SK-N-SH (cell line): Measurements from ENCODE around the gene SLC36A3. TPM values are rescaled to one million over a fixed set of nuclear protein-coding genes. Genes with fewer than 3 reads are reported as not detected.

ENCODE experiments used
- CTCF ChIA-PET: fragments of 300-600, 350-600 bp; formaldehyde crosslinking; extraction: SDS; loops from one replicate; lab custom pipeline; 2021; lab: Yijun Ruan, JAX
- POLR2A ChIA-PET: fragments of 350-600 bp; sonication (Branson Sonifier 250); formaldehyde crosslinking; extraction: SDS; loops from one replicate; lab custom pipeline; 2020; ENCODE audit warnings: antibody characterized with exemption, inconsistent platforms; lab: Yijun Ruan, JAX
- DNase-seq: peaks from one replicate; pipeline ENCODE4 v3.0.0; 2012
- H2AFZ ChIP-seq: fragments of 200-600 bp; sonication (generic); 2 replicates; pipeline ENCODE4 v1.8.1; 2016; ENCODE audit warnings: antibody characterized with exemption, mild to moderate bottlenecking, low read depth
- H3F3A ChIP-seq: fragments of 200-600 bp; sonication (generic); replicated peaks from 2 replicates; pipeline ENCODE3; 2016; ENCODE audit warnings: antibody characterized with exemption, mild to moderate bottlenecking; ENCODE audit not compliant: insufficient read depth
- H3K27ac ChIP-seq, 2 experiments: fragments of 200-500 bp in 1 of 2; fragments of 200-600 bp in 1 of 2; sonication (Bioruptor generic) in 1 of 2; sonication (generic), shearing (Covaris generic) in 1 of 2; 2 replicates each; pipeline versions ENCODE4 v1.5.1 to v1.6.1; 2014 to 2016; ENCODE audit warnings: low read depth in 2 of 2, inconsistent platforms in 1 of 2, low read length in 1 of 2, mild to moderate bottlenecking in 1 of 2, mixed read lengths in 1 of 2
- H3K27me3 ChIP-seq: fragments of 200-600 bp; sonication (generic), shearing (Covaris generic); 2 replicates; pipeline ENCODE4 v1.6.1; 2016; ENCODE audit warnings: mixed run types; ENCODE audit not compliant: insufficient read depth
- H3K36me3 ChIP-seq, 2 experiments: fragments of 200-500 bp in 1 of 2; fragments of 200-600 bp in 1 of 2; sonication (Bioruptor generic) in 1 of 2; sonication (generic) in 1 of 2; replicated peaks in 1 of 2; 2 replicates each; pipeline versions ENCODE3 to v1.5.1; 2014 to 2016; ENCODE audit warnings: low read length in 1 of 2, mild to moderate bottlenecking in 1 of 2; ENCODE audit not compliant: insufficient read depth in 2 of 2, control insufficient read depth in 1 of 2
- H3K4me1 ChIP-seq, 2 experiments: fragments of 200-500 bp in 1 of 2; fragments of 200-600 bp in 1 of 2; sonication (Bioruptor generic) in 1 of 2; sonication (generic), shearing (Covaris generic) in 1 of 2; 2 replicates each; pipeline versions ENCODE4 v1.5.1 to v1.6.1; 2014 to 2016; ENCODE audit warnings: low read depth in 1 of 2, low read length in 1 of 2, mixed run types in 1 of 2; ENCODE audit not compliant: insufficient read depth in 2 of 2, control insufficient read depth in 1 of 2
- H3K4me2 ChIP-seq: fragments of 200-600 bp; sonication (generic), shearing (Covaris generic); 2 replicates; pipeline ENCODE4 v1.6.1; 2017; ENCODE audit warnings: mixed run types
- H3K4me3 ChIP-seq, 2 experiments: fragments of 200-500 bp in 1 of 2; fragments of 200-600 bp in 1 of 2; sonication (Bioruptor generic) in 1 of 2; sonication (generic), shearing (Covaris generic) in 1 of 2; 2 replicates each; pipeline versions ENCODE4 v1.5.1 to v1.8.1; 2014 to 2016; ENCODE audit warnings: low read depth in 2 of 2, inconsistent platforms in 1 of 2, low read length in 1 of 2, mild to moderate bottlenecking in 1 of 2, mixed read lengths in 1 of 2, moderate library complexity in 1 of 2
- H3K79me2 ChIP-seq: fragments of 200-600 bp; sonication (generic); 2 replicates; pipeline ENCODE4 v1.8.1; 2017; ENCODE audit warnings: mild to moderate bottlenecking; ENCODE audit not compliant: insufficient read depth
- H3K9ac ChIP-seq: fragments of 200-600 bp; sonication (generic); 2 replicates; pipeline ENCODE4 v1.6.1; 2017; ENCODE audit warnings: mixed run types
- H3K9me2 ChIP-seq: fragments of 200-600 bp; sonication (generic); 2 replicates; pipeline ENCODE4 v1.6.1; 2017; ENCODE audit warnings: mixed run types
- H3K9me3 ChIP-seq: fragments of 200-600 bp; sonication (generic); 2 replicates; pipeline ENCODE4 v1.6.1; 2017; ENCODE audit warnings: mixed run types, mild to moderate bottlenecking, moderate library complexity
- H4K20me1 ChIP-seq: fragments of 200-600 bp; sonication (generic); 2 replicates; pipeline ENCODE4 v1.6.1; 2017; ENCODE audit warnings: mild to moderate bottlenecking, mixed run types; ENCODE audit not compliant: insufficient read depth
- CHD2 ChIP-seq: fragments of 150-350 bp; IDR thresholded peaks from 2 replicates; pipeline ENCODE4 v1.6.1; 2018; ENCODE audit warnings: low read length; ENCODE audit not compliant: partially characterized antibody
- ELF1 ChIP-seq: IDR thresholded peaks from 2 replicates; pipeline ENCODE4 v1.4.0; 2012
- EZH2phosphoT487 ChIP-seq: fragments of 200-600 bp; sonication (generic); IDR thresholded peaks from 2 replicates; pipeline ENCODE4 v1.6.1; 2017; ENCODE audit warnings: low read depth, mixed run types, mild to moderate bottlenecking, antibody characterized with exemption, moderate library complexity, borderline replicate concordance
- FOSL2 ChIP-seq: IDR thresholded peaks from 2 replicates; pipeline ENCODE4 v1.4.0; 2012; ENCODE audit warnings: low read depth, mild to moderate bottlenecking, moderate library complexity, borderline replicate concordance
- FOXJ3 ChIP-seq: sonication (generic); formaldehyde crosslinking; IDR thresholded peaks from 2 replicates; pipeline ENCODE4 v1.5.1; 2020; ENCODE audit warnings: mild to moderate bottlenecking, missing genetic modification reagents
- GATA2 ChIP-seq: sonication (generic); formaldehyde crosslinking; IDR thresholded peaks from 2 replicates; pipeline ENCODE4 v1.5.0; 2020; ENCODE audit warnings: mild to moderate bottlenecking, missing genetic modification reagents
- IRF3 ChIP-seq: fragments of 150-350 bp; IDR thresholded peaks from 2 replicates; pipeline ENCODE4 v1.6.1; 2016; ENCODE audit warnings: mild to moderate bottlenecking, low read depth, low read length
- MAX ChIP-seq: IDR thresholded peaks from 2 replicates; pipeline ENCODE4 v1.4.0; 2012; ENCODE audit warnings: low read depth
- MEF2A ChIP-seq: IDR thresholded peaks from 2 replicates; pipeline ENCODE4 v1.4.0; 2012; ENCODE audit warnings: low read depth, borderline replicate concordance
- NFIC ChIP-seq: IDR thresholded peaks from 2 replicates; pipeline ENCODE4 v1.4.0; 2012; ENCODE audit warnings: borderline replicate concordance
- POLR2AphosphoS5 ChIP-seq: IDR thresholded peaks from 2 replicates; pipeline ENCODE4 v1.6.1; 2012; ENCODE audit warnings: low read depth, low read length
- REST ChIP-seq: IDR thresholded peaks from 2 replicates; pipeline ENCODE4 v1.6.1; 2012; ENCODE audit warnings: mild to moderate bottlenecking, low read depth, low read length, moderate library complexity
- RXRA ChIP-seq: IDR thresholded peaks from 2 replicates; pipeline ENCODE4 v1.4.0; 2012; ENCODE audit warnings: low read depth, mild to moderate bottlenecking, borderline replicate concordance
- SMC3 ChIP-seq: IDR thresholded peaks from 2 replicates; pipeline ENCODE4 v1.6.1; 2012; ENCODE audit warnings: low read depth, low read length, improper control_type of control experiment
- TEAD4 ChIP-seq: IDR thresholded peaks from 2 replicates; pipeline ENCODE4 v1.4.0; 2012; ENCODE audit warnings: mild to moderate bottlenecking, borderline replicate concordance; ENCODE audit not compliant: insufficient read depth
- USF2 ChIP-seq: fragments of 150-350 bp; IDR thresholded peaks from 2 replicates; pipeline ENCODE4 v1.6.1; 2017; ENCODE audit warnings: antibody characterized with exemption, low read length, low read depth, borderline replicate concordance
- YY1 ChIP-seq: IDR thresholded peaks from 2 replicates; pipeline ENCODE4 v1.4.0; 2012; ENCODE audit warnings: low read depth, mild to moderate bottlenecking
- WGBS: methylation state at CpG from one replicate; pipeline ENCODE4 v1.1.6; 2017; ENCODE audit warnings: low lambda C conversion rate; 5-methylcytosine and 5-hydroxymethylcytosine counted together
- polyA plus RNA-seq, 3 experiments: library from polyadenylated mRNA; depleted of rRNA; stranded (reverse); fragments of >200 nt; gene quantifications; 2 replicates each; pipeline ENCODE4 v1.2.3, GENCODE V29; 2012
- TF ChIP-seq, protein P1 (sequence below): fragments of 200-600 bp; sonication (generic); IDR thresholded peaks from 2 replicates; pipeline ENCODE4 v1.6.1; 2017; ENCODE audit warnings: antibody characterized with exemption, mild to moderate bottlenecking, moderate library complexity
- TF ChIP-seq, protein P2 (sequence below): IDR thresholded peaks from 2 replicates; pipeline ENCODE4; 2012

The SLC36A3 gene
- polyA plus RNA-seq, 1 of the 3 experiments (the other 2 are of a cell fraction): not detected

GRCh38 chr5:151340004-151340403 is 36.4 kb upstream of the SLC36A3 start:
- H3K4me3 ChIP-seq: no peak overlapping the region
- WGBS: 0% methylated on average over 3 of the region's 3 CpGs
- H3K4me1 ChIP-seq: no peaks in the 10 kb centered on the region
- no peaks in the 10 kb centered on the region for H3K9me3 ChIP-seq
- H3K36me3 ChIP-seq: no peaks in the 10 kb centered on the region
- no peaks in the 10 kb centered on the region for H3K9me2 ChIP-seq
- ChIA-PET POLR2A (no interaction called here), CTCF (no interaction called here)
- H3K27ac ChIP-seq: no peak overlapping the region
- TF ChIP-seq MAX (no peak), RXRA (no peak), ELF1 (no peak), POLR2AphosphoS5 (no peak), FOXJ3 (no peak), TEAD4 (no peak), REST (no peak), FOSL2 (no peak), EZH2phosphoT487 (no peak), GATA2 (CRISPR knock-in tag) (no peak), CHD2 (no peak), YY1 (no peak), SMC3 (no peak), USF2 (no peak), MEF2A (no peak), NFIC (no peak), IRF3 (no peak)
- TF ChIP-seq, protein P1, sequence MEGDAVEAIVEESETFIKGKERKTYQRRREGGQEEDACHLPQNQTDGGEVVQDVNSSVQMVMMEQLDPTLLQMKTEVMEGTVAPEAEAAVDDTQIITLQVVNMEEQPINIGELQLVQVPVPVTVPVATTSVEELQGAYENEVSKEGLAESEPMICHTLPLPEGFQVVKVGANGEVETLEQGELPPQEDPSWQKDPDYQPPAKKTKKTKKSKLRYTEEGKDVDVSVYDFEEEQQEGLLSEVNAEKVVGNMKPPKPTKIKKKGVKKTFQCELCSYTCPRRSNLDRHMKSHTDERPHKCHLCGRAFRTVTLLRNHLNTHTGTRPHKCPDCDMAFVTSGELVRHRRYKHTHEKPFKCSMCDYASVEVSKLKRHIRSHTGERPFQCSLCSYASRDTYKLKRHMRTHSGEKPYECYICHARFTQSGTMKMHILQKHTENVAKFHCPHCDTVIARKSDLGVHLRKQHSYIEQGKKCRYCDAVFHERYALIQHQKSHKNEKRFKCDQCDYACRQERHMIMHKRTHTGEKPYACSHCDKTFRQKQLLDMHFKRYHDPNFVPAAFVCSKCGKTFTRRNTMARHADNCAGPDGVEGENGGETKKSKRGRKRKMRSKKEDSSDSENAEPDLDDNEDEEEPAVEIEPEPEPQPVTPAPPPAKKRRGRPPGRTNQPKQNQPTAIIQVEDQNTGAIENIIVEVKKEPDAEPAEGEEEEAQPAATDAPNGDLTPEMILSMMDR: no peak
- TF ChIP-seq, protein P2, sequence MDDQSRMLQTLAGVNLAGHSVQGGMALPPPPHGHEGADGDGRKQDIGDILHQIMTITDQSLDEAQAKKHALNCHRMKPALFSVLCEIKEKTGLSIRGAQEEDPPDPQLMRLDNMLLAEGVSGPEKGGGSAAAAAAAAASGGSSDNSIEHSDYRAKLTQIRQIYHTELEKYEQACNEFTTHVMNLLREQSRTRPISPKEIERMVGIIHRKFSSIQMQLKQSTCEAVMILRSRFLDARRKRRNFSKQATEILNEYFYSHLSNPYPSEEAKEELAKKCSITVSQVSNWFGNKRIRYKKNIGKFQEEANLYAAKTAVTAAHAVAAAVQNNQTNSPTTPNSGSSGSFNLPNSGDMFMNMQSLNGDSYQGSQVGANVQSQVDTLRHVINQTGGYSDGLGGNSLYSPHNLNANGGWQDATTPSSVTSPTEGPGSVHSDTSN: no peak
- no peak overlapping the region for H3K9ac ChIP-seq
- H4K20me1 ChIP-seq: no peaks in the 10 kb centered on the region
- no peak for DNase-seq
- H3F3A ChIP-seq: no peaks in the 10 kb centered on the region
- no peak overlapping the region for H2AFZ ChIP-seq
- H3K27me3 ChIP-seq: no peaks in the 10 kb centered on the region; the same call in 1 of the 2 replicates
- no peak overlapping the region for H3K4me2 ChIP-seq
- H3K79me2 ChIP-seq: no peaks in the 10 kb centered on the region
